ENCODE measurements around the gene CNGA2.

DNA sequence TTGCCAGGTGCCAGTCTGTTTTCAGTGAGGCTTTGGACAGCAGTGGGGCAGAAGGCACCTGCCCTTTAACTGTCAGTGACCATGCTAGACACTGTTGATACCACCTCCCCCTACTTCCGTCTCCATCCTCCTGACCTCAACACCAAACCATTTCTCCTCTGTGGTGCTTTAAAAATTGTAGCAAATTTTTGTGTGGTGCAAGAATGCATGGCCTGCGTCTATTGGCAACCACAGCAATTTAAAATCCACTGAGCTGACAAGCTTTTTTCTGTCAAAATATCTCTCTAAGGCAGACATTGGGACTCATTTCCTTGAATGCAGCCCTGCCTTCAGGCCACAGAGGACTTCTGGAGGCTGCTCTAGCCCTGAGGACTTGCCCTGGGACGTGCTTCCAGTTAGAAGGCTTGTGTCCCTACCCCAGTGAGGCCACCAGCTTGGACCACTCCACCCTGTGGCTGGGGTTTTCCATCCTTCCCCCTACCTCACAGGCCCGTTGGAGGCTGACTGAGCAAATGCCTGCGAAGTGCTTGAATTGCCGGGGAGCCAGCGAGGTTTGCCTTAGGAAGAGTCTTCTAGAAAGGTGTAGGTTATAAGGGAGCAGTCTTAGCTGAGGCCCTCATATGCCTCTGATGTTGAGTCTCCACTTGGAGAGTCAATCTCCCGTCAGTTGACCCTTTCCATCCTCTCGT lies 32.4 kb upstream of the CNGA2 start:
- TF ChIP-seq CTCF (IDR thresholded peaks at IDR 0.05) (no peak), POLR2A (IDR thresholded peaks at IDR 0.05) (no peak)

Data from uterus (tissue), 2 donors.